K562 (cell line): ENCODE data around the gene GCNT2.

ENCODE experiments used
- CBX3 ChIP-seq, 2 experiments: IDR thresholded peaks; 1 replicate in 1 of 2; 2 replicates in 1 of 2; pipeline ENCODE4 v1.6.1; 2012; ENCODE audit warnings: inconsistent platforms in 2 of 2, low read length in 2 of 2, borderline replicate concordance in 1 of 2, control low read depth in 1 of 2
- CEBPG ChIP-seq, 3 experiments: fragments of 200-800 bp in 1 of 3; sonication (Bioruptor generic) in 1 of 3; sonication (generic) in 1 of 3; formaldehyde crosslinking in 1 of 3; IDR thresholded peaks in 2 of 3; conservative IDR thresholded peaks in 1 of 3; 2 replicates each; pipeline versions ENCODE4 v1.6.1 to v1.8.0; 2016 to 2022; ENCODE audit warnings: missing compliant biosample characterization in 2 of 3, missing genetic modification characterization in 2 of 3, mild to moderate bottlenecking in 1 of 3, missing genetic modification reagents in 1 of 3
- ESRRA ChIP-seq: fragments of 450-650 bp; IDR thresholded peaks from 2 replicates; pipeline ENCODE4 v1.6.1; 2014; ENCODE audit warnings: low read depth, mild to moderate bottlenecking, moderate library complexity, borderline replicate concordance
- EZH2 ChIP-seq: IDR thresholded peaks from 2 replicates; pipeline ENCODE4 v1.6.1; 2012; ENCODE audit warnings: low read depth, mild to moderate bottlenecking, inconsistent platforms, low read length, borderline replicate concordance
- NBN ChIP-seq: fragments of 450-650 bp; IDR thresholded peaks from 2 replicates; pipeline ENCODE4 v1.6.1; 2016; ENCODE audit warnings: low read depth, mild to moderate bottlenecking
- TF ChIP-seq, protein P1 (sequence below): sonication (generic); formaldehyde crosslinking; IDR thresholded peaks from 2 replicates; pipeline ENCODE4 v1.8.1; 2022; ENCODE audit warnings: missing genetic modification reagents

GRCh38 chr6:10511477-10511876 is 9.7 kb upstream of the GCNT2 start:
- TF ChIP-seq, protein P1, sequence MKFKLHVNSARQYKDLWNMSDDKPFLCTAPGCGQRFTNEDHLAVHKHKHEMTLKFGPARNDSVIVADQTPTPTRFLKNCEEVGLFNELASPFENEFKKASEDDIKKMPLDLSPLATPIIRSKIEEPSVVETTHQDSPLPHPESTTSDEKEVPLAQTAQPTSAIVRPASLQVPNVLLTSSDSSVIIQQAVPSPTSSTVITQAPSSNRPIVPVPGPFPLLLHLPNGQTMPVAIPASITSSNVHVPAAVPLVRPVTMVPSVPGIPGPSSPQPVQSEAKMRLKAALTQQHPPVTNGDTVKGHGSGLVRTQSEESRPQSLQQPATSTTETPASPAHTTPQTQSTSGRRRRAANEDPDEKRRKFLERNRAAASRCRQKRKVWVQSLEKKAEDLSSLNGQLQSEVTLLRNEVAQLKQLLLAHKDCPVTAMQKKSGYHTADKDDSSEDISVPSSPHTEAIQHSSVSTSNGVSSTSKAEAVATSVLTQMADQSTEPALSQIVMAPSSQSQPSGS (CRISPR knock-in tag): no peak
- TF ChIP-seq CBX3 (IDR thresholded peaks at IDR 0.05; ENCODE audit: borderline replicate concordance in 1 of 2, low read length in 2 of 2) (no peak), EZH2 (no peak), NBN (no peak), ESRRA (no peak), CEBPG (CRISPR knock-in tag; IDR thresholded peaks at IDR 0.05) (no peak), CEBPG (tag; conservative IDR thresholded peaks at IDR 0.05 in 1 of 2, IDR thresholded peaks at IDR 0.05 in 1 of 2) (no peak)
